ENCODE measurements around the gene AWAT2. TPM values are rescaled to one million over a fixed set of nuclear protein-coding genes. Genes with fewer than 3 reads are reported as not detected.

The AWAT2 gene
- total RNA-seq, 1 experiment from 2014 or later: not detected

GRCh38 chrX:70039758-70040157, 10.0 kb downstream of the AWAT2 start:
- intact Hi-C loops (cut with micrococcal nuclease; ENCODE audit: unreplicated experiment): loop anchor here (10.0 kb wide), 1 partner anchor 615 kb away; no protein-coding TSS in a partner anchor
- H3K9me3 ChIP-seq (ENCODE audit: low read depth, low read length, poor library complexity, severe bottlenecking): no peaks in the 10 kb centered on the region
- DNase-seq (ENCODE audit: low spot score): no peak
- H3K27me3 ChIP-seq (replicated peaks; ENCODE audit: insufficient read depth, low read depth, low read length, poor library complexity): no peaks in the 10 kb centered on the region
- ChIA-PET POLR2A (ENCODE audit: low non-redundant PET) (no interaction called here), CTCF (interaction anchor here (0.6 kb wide), 2 partner anchors 564 to 615 kb away, joined by 3 to 10 read pairs; no protein-coding TSS in a partner anchor)
- BruUV-seq (replicated peaks): no TSS peak
- TF ChIP-seq CTCF (conservative IDR thresholded peaks at IDR 0.05; ENCODE audit: low read depth, low read length) (no peak), EZH2 (IDR thresholded peaks at IDR 0.05; ENCODE audit: borderline replicate concordance, low read depth, low read length, poor library complexity, severe bottlenecking) (no peak)
- H3K4me3 ChIP-seq (ENCODE audit: low read depth, low read length, poor library complexity, severe bottlenecking): no peak overlapping the region
- H3K4me1 ChIP-seq (ENCODE audit: insufficient read depth, low read length, poor library complexity, severe bottlenecking): no peaks in the 10 kb centered on the region
- no peaks in the 10 kb centered on the region for H3K36me3 ChIP-seq (ENCODE audit: insufficient read depth, low read length, poor library complexity, severe bottlenecking)
- H3K27ac ChIP-seq (ENCODE audit: low read depth, low read length, poor library complexity, severe bottlenecking): no peak overlapping the region

GRCh38 chrX:70038951-70039350, 10.8 kb downstream of the AWAT2 start:
- ChIA-PET POLR2A (ENCODE audit: low non-redundant PET) (no interaction called here), CTCF (interaction anchor here (0.6 kb wide), 2 partner anchors 563 to 615 kb away, joined by 3 to 10 read pairs; no protein-coding TSS in a partner anchor)
- BruUV-seq (replicated peaks): no TSS peak
- Histone ChIP-seq H3K27ac (ENCODE audit: low read depth, low read length, poor library complexity, severe bottlenecking) (no peak overlapping the region), H3K4me1 (ENCODE audit: insufficient read depth, low read length, poor library complexity, severe bottlenecking) (no peaks in the 10 kb centered on the region), H3K4me3 (ENCODE audit: low read depth, low read length, poor library complexity, severe bottlenecking) (no peak overlapping the region), H3K27me3 (replicated peaks; ENCODE audit: insufficient read depth, low read depth, low read length, poor library complexity) (no peaks in the 10 kb centered on the region), H3K36me3 (ENCODE audit: insufficient read depth, low read length, poor library complexity, severe bottlenecking) (no peaks in the 10 kb centered on the region), H3K9me3 (ENCODE audit: low read depth, low read length, poor library complexity, severe bottlenecking) (no peaks in the 10 kb centered on the region)
- intact Hi-C loops (cut with micrococcal nuclease; ENCODE audit: unreplicated experiment): loop anchor here (10.0 kb wide), 1 partner anchor 614 kb away; no protein-coding TSS in a partner anchor
- DNase-seq (ENCODE audit: low spot score): no peak
- TF ChIP-seq CTCF (conservative IDR thresholded peaks at IDR 0.05; ENCODE audit: low read depth, low read length) (no peak), EZH2 (IDR thresholded peaks at IDR 0.05; ENCODE audit: borderline replicate concordance, low read depth, low read length, poor library complexity, severe bottlenecking) (no peak)

GRCh38 chrX:70038515-70038914, 11.2 kb downstream of the AWAT2 start:
- no peak overlapping the region for H3K27ac ChIP-seq (ENCODE audit: low read depth, low read length, poor library complexity, severe bottlenecking)
- no peaks in the 10 kb centered on the region for H3K4me1 ChIP-seq (ENCODE audit: insufficient read depth, low read length, poor library complexity, severe bottlenecking)
- H3K36me3 ChIP-seq (ENCODE audit: insufficient read depth, low read length, poor library complexity, severe bottlenecking): no peaks in the 10 kb centered on the region
- BruUV-seq (replicated peaks): no TSS peak
- intact Hi-C loops (cut with micrococcal nuclease; ENCODE audit: unreplicated experiment): loop anchor here (10.0 kb wide), 1 partner anchor 614 kb away; no protein-coding TSS in a partner anchor
- no peak for DNase-seq (ENCODE audit: low spot score)
- ChIA-PET POLR2A (ENCODE audit: low non-redundant PET) (no interaction called here), CTCF (no interaction called here)
- no peaks in the 10 kb centered on the region for H3K27me3 ChIP-seq (replicated peaks; ENCODE audit: insufficient read depth, low read depth, low read length, poor library complexity)
- H3K4me3 ChIP-seq (ENCODE audit: low read depth, low read length, poor library complexity, severe bottlenecking): no peak overlapping the region
- TF ChIP-seq EZH2 (IDR thresholded peaks at IDR 0.05; ENCODE audit: borderline replicate concordance, low read depth, low read length, poor library complexity, severe bottlenecking) (no peak), CTCF (conservative IDR thresholded peaks at IDR 0.05; ENCODE audit: low read depth, low read length) (no peak)
- no peaks in the 10 kb centered on the region for H3K9me3 ChIP-seq (ENCODE audit: low read depth, low read length, poor library complexity, severe bottlenecking)
